Stomach smooth muscle (tissue), 2 donors: ENCODE results near the gene CYP4F3.

Experiments used
- H3K27ac ChIP-seq: one replicate; pipeline ENCODE4 v1.7.0; 2013; ENCODE audit warnings: mild to moderate bottlenecking, low read length, inconsistent platforms
- H3K27me3 ChIP-seq, 2 donors: one replicate each; pipeline ENCODE4 v1.7.0; 2013; ENCODE audit warnings: low read length in 2 of 2; ENCODE audit not compliant: insufficient read depth in 2 of 2, control insufficient read depth in 1 of 2
- H3K36me3 ChIP-seq, 2 donors: one replicate each; pipeline ENCODE4 v1.7.0; 2013; ENCODE audit warnings: low read length in 2 of 2; ENCODE audit not compliant: control insufficient read depth in 2 of 2, insufficient read depth in 2 of 2
- H3K4me1 ChIP-seq: one replicate; pipeline ENCODE4 v1.7.0; 2013; ENCODE audit warnings: low read length; ENCODE audit not compliant: control insufficient read depth, insufficient read depth
- H3K4me3 ChIP-seq, 2 donors: one replicate each; pipeline ENCODE4 v1.7.0; 2013; ENCODE audit warnings: low read length in 2 of 2
- H3K9ac ChIP-seq, 2 donors: one replicate each; pipeline ENCODE4 v1.7.0; 2013; ENCODE audit warnings: low read length in 2 of 2, mild to moderate bottlenecking in 1 of 2
- H3K9me3 ChIP-seq, 2 donors: one replicate each; pipeline ENCODE4 v1.7.0; 2013; ENCODE audit warnings: low read length in 2 of 2; ENCODE audit not compliant: control insufficient read depth in 2 of 2
- donor health status: healthy.
- donor health status: Pancreatic carcinoma.

CYP4F3 gene

GRCh38 chr19:15615526-15615925 is 25.2 kb upstream of the CYP4F3 start:
- H3K27me3 ChIP-seq: peaks cover 0 to 24% of the 10 kb centered on the region in 2 donors
- H3K36me3 ChIP-seq: no peaks in the 10 kb centered on the region
- no peak overlapping the region for H3K4me3 ChIP-seq
- H3K27ac ChIP-seq: no peak overlapping the region
- no peak overlapping the region for H3K9ac ChIP-seq
- no peaks in the 10 kb centered on the region for H3K4me1 ChIP-seq
- H3K9me3 ChIP-seq: no peaks in the 10 kb centered on the region

GRCh38 chr19:15616183-15616582 is 24.5 kb upstream of the CYP4F3 start:
- Histone ChIP-seq H3K9me3 (no peaks in the 10 kb centered on the region), H3K27ac (no peak overlapping the region), H3K9ac (no peak overlapping the region), H3K4me3 (no peak overlapping the region), H3K27me3 (peaks cover 0 to 22% of the 10 kb centered on the region in 2 donors), H3K36me3 (no peaks in the 10 kb centered on the region), H3K4me1 (no peaks in the 10 kb centered on the region)

GRCh38 chr19:15616627-15617270 is 23.9 kb upstream of the CYP4F3 start:
- no peak overlapping the region for H3K9ac ChIP-seq
- H3K4me1 ChIP-seq: no peaks in the 10 kb centered on the region
- no peak overlapping the region for H3K27ac ChIP-seq
- no peak overlapping the region for H3K4me3 ChIP-seq
- no peaks in the 10 kb centered on the region for H3K36me3 ChIP-seq
- peaks cover 0 to 22% of the 10 kb centered on the region in 2 donors for H3K27me3 ChIP-seq
- no peaks in the 10 kb centered on the region for H3K9me3 ChIP-seq

GRCh38 chr19:15618321-15618720 is 22.4 kb upstream of the CYP4F3 start:
- H3K9me3 ChIP-seq: no peaks in the 10 kb centered on the region
- H3K9ac ChIP-seq: no peak overlapping the region
- no peaks in the 10 kb centered on the region for H3K36me3 ChIP-seq
- no peaks in the 10 kb centered on the region for H3K4me1 ChIP-seq
- H3K4me3 ChIP-seq: no peak overlapping the region
- no peak overlapping the region for H3K27ac ChIP-seq
- peaks cover 0 to 22% of the 10 kb centered on the region in 2 donors for H3K27me3 ChIP-seq

GRCh38 chr19:15621801-15622200 is 18.9 kb upstream of the CYP4F3 start:
- H3K9ac ChIP-seq: no peak overlapping the region
- no peaks in the 10 kb centered on the region for H3K9me3 ChIP-seq
- H3K27ac ChIP-seq: no peak overlapping the region
- H3K4me3 ChIP-seq: no peak overlapping the region
- peaks cover 0 to 25% of the 10 kb centered on the region in 2 donors for H3K27me3 ChIP-seq
- H3K4me1 ChIP-seq: no peaks in the 10 kb centered on the region
- no peaks in the 10 kb centered on the region for H3K36me3 ChIP-seq

- Histone ChIP-seq H3K27ac (no peak overlapping the region), H3K4me3 (no peak overlapping the region), H3K36me3 (no peaks in the 10 kb centered on the region), H3K9ac (no peak overlapping the region), H3K9me3 (no peaks in the 10 kb centered on the region), H3K4me1 (no peaks in the 10 kb centered on the region), H3K27me3 (peaks cover under 1 to 22% of the 10 kb centered on the region in 2 donors)
These were observed 17.7 kb upstream of the CYP4F3 start for GRCh38 chr19:15622991-15623390.

GRCh38 chr19:15623711-15624318 is 16.9 kb upstream of the CYP4F3 start:
- no peak overlapping the region for H3K27ac ChIP-seq
- no peak overlapping the region for H3K9ac ChIP-seq
- H3K27me3 ChIP-seq: peaks cover 9 to 14% of the 10 kb centered on the region in 2 donors
- no peaks in the 10 kb centered on the region for H3K4me1 ChIP-seq
- no peaks in the 10 kb centered on the region for H3K36me3 ChIP-seq
- no peak overlapping the region for H3K4me3 ChIP-seq
- no peaks in the 10 kb centered on the region for H3K9me3 ChIP-seq

- Histone ChIP-seq H3K4me1 (no peaks in the 10 kb centered on the region), H3K9ac (no peak overlapping the region), H3K9me3 (no peaks in the 10 kb centered on the region), H3K27ac (no peak overlapping the region), H3K27me3 (peaks cover 15 to 18% of the 10 kb centered on the region in 2 donors), H3K36me3 (no peaks in the 10 kb centered on the region), H3K4me3 (no peak overlapping the region)
These were observed 12.3 kb upstream of the CYP4F3 start for GRCh38 chr19:15628236-15629002.

- Histone ChIP-seq H3K27me3 (peaks cover 8 to 18% of the 10 kb centered on the region in 2 donors), H3K4me3 (no peak overlapping the region), H3K36me3 (no peaks in the 10 kb centered on the region), H3K9ac (no peak overlapping the region), H3K9me3 (no peaks in the 10 kb centered on the region), H3K4me1 (no peaks in the 10 kb centered on the region), H3K27ac (no peak overlapping the region)
These were observed 11.5 kb upstream of the CYP4F3 start for GRCh38 chr19:15629003-15629880.

GRCh38 chr19:15631817-15632216 is 8.9 kb upstream of the CYP4F3 start:
- Histone ChIP-seq H3K4me3 (no peak overlapping the region), H3K9ac (no peak overlapping the region), H3K27ac (no peak overlapping the region), H3K9me3 (no peaks in the 10 kb centered on the region), H3K36me3 (no peaks in the 10 kb centered on the region), H3K4me1 (no peaks in the 10 kb centered on the region), H3K27me3 (peaks cover 10 to 20% of the 10 kb centered on the region in 2 donors)
